Testis (tissue), 2 donors: ENCODE results near the gene HSF4.

Experiments
- CTCF ChIP-seq, 3 experiments: fragments of 450-650 bp in 2 of 3; fragments of 200-600 bp in 1 of 3; sonication (generic) in 1 of 3; IDR thresholded peaks; one replicate each; pipeline ENCODE4 v1.5.1; 2016 to 2019; ENCODE audit warnings: antibody characterized with exemption in 3 of 3, mild to moderate bottlenecking in 2 of 3, moderate library complexity in 1 of 3
- POLR2A ChIP-seq: fragments of 450-650 bp; IDR thresholded peaks from one replicate; pipeline ENCODE4 v1.6.1; 2017; ENCODE audit warnings: antibody characterized with exemption, mild to moderate bottlenecking, moderate library complexity

DNA sequence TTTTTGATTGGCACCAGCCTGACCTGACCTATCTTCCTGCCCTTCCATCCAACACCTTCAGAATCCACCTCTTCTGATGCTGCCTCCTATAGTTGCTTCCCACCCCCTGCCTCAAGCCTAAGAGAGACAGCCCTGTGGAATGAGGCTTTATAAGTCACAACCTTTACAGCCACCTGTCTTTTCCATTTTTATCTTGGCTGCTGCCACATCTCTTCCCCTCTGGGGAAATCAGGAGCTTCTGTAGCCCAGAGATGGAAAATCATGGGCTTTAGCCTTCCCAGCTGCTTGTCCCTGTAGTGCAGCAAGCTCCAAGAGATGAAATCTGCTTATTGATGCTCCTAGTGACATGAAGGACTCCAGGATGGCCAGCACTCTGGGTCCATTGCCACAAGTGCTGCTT lies 36.1 kb upstream of the HSF4 start:
- TF ChIP-seq CTCF (IDR thresholded peaks at IDR 0.05), result no peak
- TF ChIP-seq POLR2A, result no peak
